ENCODE measurements around the gene GRID2.

DNA sequence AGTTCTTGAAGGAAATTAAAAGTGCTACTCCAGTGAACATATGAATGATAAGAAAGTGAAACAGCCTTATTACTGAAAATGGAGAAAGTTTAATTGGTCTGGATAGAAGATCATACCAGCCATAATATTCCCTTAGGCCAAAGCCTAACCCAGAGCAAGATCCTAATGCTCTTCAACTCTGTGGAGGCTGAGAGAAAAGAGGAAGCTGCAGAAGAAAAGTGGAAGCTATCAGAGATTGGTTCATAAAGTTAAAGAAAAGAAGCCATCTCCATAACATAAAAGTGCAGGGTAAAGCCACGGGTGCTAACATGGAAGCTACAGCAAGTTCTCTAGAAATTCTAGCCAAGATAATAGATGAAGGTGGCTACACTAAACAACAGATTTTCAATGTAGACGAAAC, 1439.3 kb downstream of the GRID2 start:
- TF ChIP-seq POLR2A (IDR thresholded peaks at IDR 0.05; ENCODE audit: low read depth, low read length) (no peak), POU2F2 (IDR thresholded peaks at IDR 0.05; ENCODE audit: low read depth, low read length) (no peak), POLR2AphosphoS5 (IDR thresholded peaks at IDR 0.05; ENCODE audit: low read depth, low read length) (no peak), TAF1 (IDR thresholded peaks at IDR 0.05; ENCODE audit: low read depth, low read length) (no peak), SPI1 (IDR thresholded peaks at IDR 0.05; ENCODE audit: low read depth, low read length) (no peak)

Data from GM12891 (cell line).